Measurements from ENCODE around the gene ZBTB8B. TPM values are rescaled to one million over a fixed set of nuclear protein-coding genes. Genes with fewer than 3 reads are reported as not detected.

Gene ZBTB8B
- total RNA-seq, 1 donor from 2014 or later = 3.4 TPM

GRCh38 chr1:32507021-32507420, 42.1 kb downstream of the ZBTB8B start:
- H3K27me3 Mint-ChIP-seq (ENCODE audit: low read depth) = no peaks in the 10 kb centered on the region
- H3K36me3 Mint-ChIP-seq = no peaks in the 10 kb centered on the region
- peaks cover 3% of the 10 kb centered on the region for H3K4me1 Mint-ChIP-seq
- no peak overlapping the region for H3K27ac Mint-ChIP-seq
- no peak for DNase-seq (ENCODE audit: low spot score in 2 of 2, unreplicated experiment in 2 of 2)
- TF ChIP-seq, protein P1, sequence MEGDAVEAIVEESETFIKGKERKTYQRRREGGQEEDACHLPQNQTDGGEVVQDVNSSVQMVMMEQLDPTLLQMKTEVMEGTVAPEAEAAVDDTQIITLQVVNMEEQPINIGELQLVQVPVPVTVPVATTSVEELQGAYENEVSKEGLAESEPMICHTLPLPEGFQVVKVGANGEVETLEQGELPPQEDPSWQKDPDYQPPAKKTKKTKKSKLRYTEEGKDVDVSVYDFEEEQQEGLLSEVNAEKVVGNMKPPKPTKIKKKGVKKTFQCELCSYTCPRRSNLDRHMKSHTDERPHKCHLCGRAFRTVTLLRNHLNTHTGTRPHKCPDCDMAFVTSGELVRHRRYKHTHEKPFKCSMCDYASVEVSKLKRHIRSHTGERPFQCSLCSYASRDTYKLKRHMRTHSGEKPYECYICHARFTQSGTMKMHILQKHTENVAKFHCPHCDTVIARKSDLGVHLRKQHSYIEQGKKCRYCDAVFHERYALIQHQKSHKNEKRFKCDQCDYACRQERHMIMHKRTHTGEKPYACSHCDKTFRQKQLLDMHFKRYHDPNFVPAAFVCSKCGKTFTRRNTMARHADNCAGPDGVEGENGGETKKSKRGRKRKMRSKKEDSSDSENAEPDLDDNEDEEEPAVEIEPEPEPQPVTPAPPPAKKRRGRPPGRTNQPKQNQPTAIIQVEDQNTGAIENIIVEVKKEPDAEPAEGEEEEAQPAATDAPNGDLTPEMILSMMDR (IDR thresholded peaks at IDR 0.05; ENCODE audit: unreplicated experiment) = no peak
- no peak overlapping the region for H3K4me3 Mint-ChIP-seq
- H3K9me3 Mint-ChIP-seq = peaks cover 4% of the 10 kb centered on the region

DNA sequence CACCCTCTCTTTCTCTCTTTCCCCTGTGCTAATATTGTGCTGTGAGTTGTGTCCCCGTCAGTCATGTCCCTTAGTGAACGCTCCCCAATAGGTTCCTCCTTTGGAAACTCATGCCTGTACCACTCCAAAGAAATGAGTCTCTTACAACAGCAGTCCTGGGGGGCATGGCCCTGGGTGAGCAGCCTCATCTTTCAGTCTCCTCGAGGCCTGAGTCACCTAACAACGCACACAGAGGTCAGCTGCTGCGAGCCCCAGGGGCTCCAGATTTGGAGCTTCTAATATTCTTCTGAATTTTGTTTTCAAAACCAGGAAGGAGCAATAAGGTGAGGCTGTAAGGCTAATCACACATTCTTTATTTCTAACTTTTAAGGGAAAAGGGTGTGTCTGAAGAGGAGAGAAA, 43.9 kb downstream of the ZBTB8B start:
- Mint-ChIP-seq H3K27me3 (ENCODE audit: low read depth) (no peaks in the 10 kb centered on the region), H3K27ac (peak overlapping the region; percentile 34)

GRCh38 chr1:32509939-32510338, 45.1 kb downstream of the ZBTB8B start:
- H3K9me3 Mint-ChIP-seq = peaks cover 10% of the 10 kb centered on the region
- no peak overlapping the region for H3K27ac Mint-ChIP-seq
- no peaks in the 10 kb centered on the region for H3K27me3 Mint-ChIP-seq (ENCODE audit: low read depth)
- H3K36me3 Mint-ChIP-seq = peaks cover 1% of the 10 kb centered on the region
- DNase-seq (ENCODE audit: low spot score in 2 of 2, unreplicated experiment in 2 of 2) = no peak
- TF ChIP-seq, protein P1 (IDR thresholded peaks at IDR 0.05; ENCODE audit: unreplicated experiment) = no peak
- peaks cover 2% of the 10 kb centered on the region for H3K4me1 Mint-ChIP-seq
- no peak overlapping the region for H3K4me3 Mint-ChIP-seq

More for the DNA sequence above, 43.9 kb downstream of the ZBTB8B start:
- H3K4me1 Mint-ChIP-seq = peaks cover 2% of the 10 kb centered on the region
- H3K4me3 Mint-ChIP-seq = no peak overlapping the region
- H3K9me3 Mint-ChIP-seq = peaks cover 9% of the 10 kb centered on the region
- peaks cover under 1% of the 10 kb centered on the region for H3K36me3 Mint-ChIP-seq
- no peak for DNase-seq (ENCODE audit: low spot score in 2 of 2, unreplicated experiment in 2 of 2)
- TF ChIP-seq, protein P1 (IDR thresholded peaks at IDR 0.05; ENCODE audit: unreplicated experiment) = no peak

Other genes starting within 250 kb of the ZBTB8B start
- gene TMEM234, start 242.7 kb upstream of the ZBTB8B start, total RNA-seq = 28.9 to 33.3 TPM (median 32.9 TPM) in 3 replicates
- gene EIF3I, start 242.7 kb upstream of the ZBTB8B start, total RNA-seq = 143 to 147 TPM (median 146 TPM) in 3 replicates
- gene FAM167B, start 217.8 kb upstream of the ZBTB8B start, total RNA-seq = 1.8 to 2.9 TPM (median 2.3 TPM) in 3 replicates
- 1.4 to 1.8 TPM (median 1.5 TPM) in 3 replicates for gene LCK, start 213.8 kb upstream of the ZBTB8B start, total RNA-seq
- 122 to 131 TPM (median 127 TPM) in 3 replicates for gene HDAC1, start 173.0 kb upstream of the ZBTB8B start, total RNA-seq
- 487 to 496 TPM (median 495 TPM) in 3 replicates for gene MARCKSL1, start 128.8 kb upstream of the ZBTB8B start, total RNA-seq
- gene FAM229A, start 102.6 kb upstream of the ZBTB8B start, total RNA-seq = 12.5 to 12.9 TPM (median 12.5 TPM) in 3 replicates
- gene TSSK3, start 102.5 kb upstream of the ZBTB8B start, total RNA-seq = 6.6 to 8.1 TPM (median 7.8 TPM) in 3 replicates
- 73.4 to 74.8 TPM (median 74.6 TPM) in 3 replicates for gene BSDC1, start 70.6 kb upstream of the ZBTB8B start, total RNA-seq
- gene ZBTB8A, start 74.4 kb downstream of the ZBTB8B start, total RNA-seq = 14.8 to 16.2 TPM (median 14.9 TPM) in 3 replicates
- 37.8 to 41.3 TPM (median 39.3 TPM) in 3 replicates for gene ZBTB8OS, start 185.5 kb downstream of the ZBTB8B start, total RNA-seq
- 387 to 395 TPM (median 388 TPM) in 3 replicates for gene RBBP4, start 186.1 kb downstream of the ZBTB8B start, total RNA-seq
- 3.9 to 4.5 TPM (median 4.0 TPM) in 3 replicates for gene SYNC, start 237.7 kb downstream of the ZBTB8B start, total RNA-seq

All from mesothelial cell of epicardium (in vitro differentiated cells).